GM10248 (cell line): ENCODE measurements around the gene NGB.
"Not testable (repeated sequence)": the region's sequence is repeated elsewhere in the genome, so short reads cannot be mapped to it uniquely, and the experiment has no call there.

Source experiments
- CTCF ChIA-PET: fragments of 300-600 bp; sonication (Branson Sonifier 250); formaldehyde crosslinking; extraction: SDS; loops from one replicate; lab custom pipeline; 2021; ENCODE audit warnings: antibody characterized with exemption; lab: Yijun Ruan, JAX
- POLR2A ChIA-PET: fragments of 350-650 bp; sonication (Branson Sonifier 250); formaldehyde crosslinking; extraction: SDS; loops from one replicate; lab custom pipeline; 2020; ENCODE audit warnings: antibody characterized with exemption; lab: Yijun Ruan, JAX
- DNase-seq: peaks from one replicate; pipeline ENCODE4 v3.0.0; 2012; ENCODE audit errors: extremely low spot score
- TF ChIP-seq, protein P1 (sequence below): IDR thresholded peaks from 2 replicates; pipeline ENCODE4 v1.5.1; 2012; ENCODE audit warnings: mild to moderate bottlenecking, low read depth; ENCODE audit errors: extremely low read depth, missing control alignments, control extremely low read depth

Gene NGB, protein sequence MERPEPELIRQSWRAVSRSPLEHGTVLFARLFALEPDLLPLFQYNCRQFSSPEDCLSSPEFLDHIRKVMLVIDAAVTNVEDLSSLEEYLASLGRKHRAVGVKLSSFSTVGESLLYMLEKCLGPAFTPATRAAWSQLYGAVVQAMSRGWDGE

DNA sequence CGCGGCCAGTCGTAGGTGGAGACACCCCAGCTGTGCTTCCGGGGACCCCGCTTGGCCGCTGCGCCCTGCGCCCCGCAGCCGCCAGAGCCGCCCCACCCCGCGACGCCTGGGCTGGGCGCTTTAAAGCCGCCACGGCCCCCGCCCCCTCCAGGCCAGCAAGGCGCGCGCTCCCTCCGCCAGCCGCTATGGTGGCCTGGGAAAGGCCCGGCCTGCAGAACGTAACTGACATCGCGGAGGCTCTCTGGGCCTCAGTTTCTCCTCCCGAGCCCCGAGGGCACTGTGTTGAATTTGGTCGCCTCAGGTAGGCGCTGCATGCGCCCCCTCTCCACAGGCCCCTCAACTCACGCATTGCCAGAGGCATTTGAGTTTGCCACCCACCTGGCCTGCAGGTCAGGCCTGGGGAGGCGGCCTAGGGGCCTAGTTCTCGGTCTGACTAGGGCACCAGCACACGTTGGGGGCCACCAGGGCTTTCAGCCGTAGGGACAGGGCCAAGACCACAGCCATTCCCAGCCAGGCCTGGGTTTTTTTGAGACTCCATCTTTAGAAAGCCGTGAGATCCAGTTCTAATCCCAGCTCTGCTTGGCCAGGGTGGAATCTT, at the start of gene NGB:
TSS of gene NGB (minus strand) at position 94 of the 598 bp plus-strand sequence. CDS start 269 bp downstream, outside the sequence.
- CTCF ChIA-PET = no interaction called here
- DNase-seq = no peak
- POLR2A ChIA-PET = no interaction called here
- TF ChIP-seq, protein P1, sequence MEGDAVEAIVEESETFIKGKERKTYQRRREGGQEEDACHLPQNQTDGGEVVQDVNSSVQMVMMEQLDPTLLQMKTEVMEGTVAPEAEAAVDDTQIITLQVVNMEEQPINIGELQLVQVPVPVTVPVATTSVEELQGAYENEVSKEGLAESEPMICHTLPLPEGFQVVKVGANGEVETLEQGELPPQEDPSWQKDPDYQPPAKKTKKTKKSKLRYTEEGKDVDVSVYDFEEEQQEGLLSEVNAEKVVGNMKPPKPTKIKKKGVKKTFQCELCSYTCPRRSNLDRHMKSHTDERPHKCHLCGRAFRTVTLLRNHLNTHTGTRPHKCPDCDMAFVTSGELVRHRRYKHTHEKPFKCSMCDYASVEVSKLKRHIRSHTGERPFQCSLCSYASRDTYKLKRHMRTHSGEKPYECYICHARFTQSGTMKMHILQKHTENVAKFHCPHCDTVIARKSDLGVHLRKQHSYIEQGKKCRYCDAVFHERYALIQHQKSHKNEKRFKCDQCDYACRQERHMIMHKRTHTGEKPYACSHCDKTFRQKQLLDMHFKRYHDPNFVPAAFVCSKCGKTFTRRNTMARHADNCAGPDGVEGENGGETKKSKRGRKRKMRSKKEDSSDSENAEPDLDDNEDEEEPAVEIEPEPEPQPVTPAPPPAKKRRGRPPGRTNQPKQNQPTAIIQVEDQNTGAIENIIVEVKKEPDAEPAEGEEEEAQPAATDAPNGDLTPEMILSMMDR = no peak

DNA sequence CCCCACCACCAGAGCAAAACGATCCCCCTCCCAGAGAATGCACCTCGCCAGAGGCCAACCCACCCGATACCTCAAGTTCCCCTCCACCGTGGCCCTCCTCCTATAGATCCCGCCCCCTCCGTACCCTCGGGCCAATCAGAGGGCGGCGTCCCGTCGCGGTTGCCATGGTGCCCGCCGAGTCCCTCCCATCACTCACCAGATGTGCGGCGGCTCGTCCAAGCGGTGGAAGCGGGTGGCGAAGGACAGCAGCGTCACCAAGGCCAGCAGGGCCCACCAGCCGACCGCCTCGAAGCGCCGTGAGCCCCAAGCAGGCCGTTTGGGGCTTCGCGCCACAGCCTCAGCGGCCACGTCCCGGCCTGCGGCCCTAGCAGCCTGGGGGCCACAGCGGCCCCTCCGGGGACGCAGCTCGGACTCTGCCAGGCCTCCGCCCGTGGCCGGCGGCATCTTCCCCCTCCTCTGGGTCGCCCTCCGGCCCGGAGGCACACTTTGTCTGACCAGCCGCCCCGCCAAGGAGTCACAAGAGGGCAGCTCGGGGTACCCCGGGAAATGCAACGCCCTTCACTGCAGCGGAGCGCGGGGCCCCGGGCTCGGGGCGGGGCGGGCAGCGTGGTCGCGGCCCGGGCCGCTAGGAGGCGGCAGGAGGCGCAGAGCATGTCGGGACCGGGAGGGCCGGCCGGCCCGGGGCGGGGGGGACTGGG, 49.4 kb upstream of the NGB start, which contains the start of gene POMT2:
TSS of gene POMT2 (minus strand) at position 646 of the 698 bp plus-strand sequence. CDS start at position 444, 202 bp downstream.
- DNase-seq = peak; percentile 93
- ChIA-PET CTCF (interaction anchor here (0.7 to 2.3 kb wide), 13 partner anchors 8 to 447 kb away, joined by 3 to 12 read pairs (median 4); partner anchors contain the start of genes SAMD15 and TMED8), POLR2A (interaction anchor here (0.6 to 1.5 kb wide), 3 partner anchors 56 to 138 kb away, joined by 3 to 5 read pairs (median 3); partner anchors contain the start of genes AHSA1, SAMD15, TMED8 and VIPAS39)
- TF ChIP-seq, protein P1 = peak; percentile 26

DNA sequence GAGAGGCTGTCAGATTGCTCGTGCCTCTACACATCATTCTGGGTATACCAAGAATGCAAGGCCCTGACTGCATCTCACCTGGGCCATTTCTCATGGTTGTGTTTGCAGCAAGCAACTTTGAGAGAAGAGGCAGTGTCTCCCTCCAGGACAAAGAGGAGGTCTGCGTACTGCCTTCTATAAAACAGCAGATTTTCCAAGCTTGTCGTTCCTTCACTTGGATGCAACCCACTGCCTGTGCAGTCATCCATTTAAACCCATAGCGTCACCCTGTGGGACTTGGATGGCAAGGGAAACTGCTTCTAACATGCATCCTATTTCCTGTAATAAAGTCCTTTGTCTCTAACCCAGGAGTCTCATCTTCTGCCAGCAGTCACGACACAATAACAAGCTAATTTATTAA, 48.4 kb upstream of the NGB start:
- ChIA-PET POLR2A (no interaction called here), CTCF (interaction anchor here (1.5 to 2.3 kb wide), 4 partner anchors 12 to 446 kb away, joined by 5 to 12 read pairs (median 7); no protein-coding TSS in a partner anchor)
- TF ChIP-seq, protein P1 = no peak
- no peak for DNase-seq

DNA sequence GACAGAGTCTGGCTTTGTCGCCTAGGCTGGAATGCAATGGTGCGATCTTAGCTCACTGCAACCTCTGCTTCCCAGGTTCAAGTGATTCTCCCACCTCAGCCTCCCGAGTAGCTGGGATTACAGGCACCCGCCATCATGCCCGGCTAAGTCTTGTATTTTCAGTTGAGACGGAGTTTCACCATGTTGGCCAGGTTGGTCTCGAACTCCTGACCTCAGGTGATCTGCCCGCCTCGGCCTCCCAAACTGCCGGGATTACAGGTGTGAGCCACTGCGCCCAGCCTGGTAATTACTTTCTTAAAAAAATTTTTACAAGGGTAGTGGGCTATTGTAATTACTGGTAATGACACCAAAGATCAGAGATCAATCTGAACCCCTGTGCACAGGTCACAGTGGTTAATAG, 47.8 kb upstream of the NGB start:
- DNase-seq, POLR2A ChIA-PET: not testable (repeated sequence)
- CTCF ChIA-PET = interaction anchor here (1.5 to 2.3 kb wide), 4 partner anchors 11 to 446 kb away, joined by 5 to 12 read pairs (median 7); no protein-coding TSS in a partner anchor

DNA sequence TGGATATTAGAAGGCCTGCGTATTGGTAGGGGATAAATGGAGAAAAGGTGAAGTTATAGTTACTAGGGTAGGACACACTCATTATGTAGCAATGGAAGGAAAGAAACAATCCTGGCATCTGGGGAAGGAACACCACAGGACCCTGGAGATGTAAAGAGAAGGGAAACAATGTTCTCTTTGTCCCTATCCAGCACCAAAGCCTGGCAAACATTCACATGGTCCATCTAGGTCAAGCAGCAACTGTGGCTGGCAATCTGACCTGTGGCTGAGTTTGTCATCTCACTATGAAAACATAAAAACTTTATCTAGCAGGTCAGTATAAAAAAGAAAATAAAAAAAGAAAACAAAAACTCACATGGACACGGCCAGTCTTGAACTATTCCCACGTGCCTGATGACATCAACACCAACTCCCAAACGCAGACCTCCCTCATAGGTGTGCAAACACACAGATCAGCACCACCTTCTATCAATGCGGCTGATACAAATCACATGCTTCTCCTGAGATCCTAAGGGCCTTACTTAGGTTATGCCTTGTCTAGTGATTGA, 47.1 kb upstream of the NGB start:
- POLR2A ChIA-PET = no interaction called here
- TF ChIP-seq, protein P1 = no peak
- CTCF ChIA-PET = interaction anchor here (1.8 kb wide), 1 partner anchor 11 kb away, joined by 6 read pairs; no protein-coding TSS in a partner anchor
- no peak for DNase-seq

DNA sequence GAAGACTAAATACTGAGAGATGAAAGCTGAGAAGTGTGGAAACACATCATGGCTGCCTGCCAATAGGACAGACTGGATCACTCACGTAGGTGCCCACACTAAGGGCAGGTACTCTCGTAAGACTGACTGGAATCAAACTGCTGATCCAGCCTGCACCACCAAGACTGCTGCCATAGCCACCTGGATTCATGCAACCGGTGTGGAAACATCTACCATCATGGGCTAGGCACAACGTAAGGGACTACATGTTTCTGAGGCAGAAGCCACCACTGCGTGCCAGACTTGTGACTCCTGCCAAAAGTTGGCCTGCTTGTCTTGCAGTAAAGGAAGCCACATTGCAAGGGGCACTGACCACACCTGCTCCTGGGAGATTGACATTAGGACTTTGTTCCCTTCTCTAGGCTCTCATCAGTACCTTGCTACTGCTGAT, 45.9 kb upstream of the NGB start:
- ChIA-PET POLR2A (interaction anchor here (0.6 to 0.7 kb wide), 2 partner anchors 141 to 340 kb away, joined by 3 to 12 read pairs; no protein-coding TSS in a partner anchor), CTCF (interaction anchor here (0.8 to 9.6 kb wide), 32 partner anchors 8 to 1530 kb away, joined by 3 to 247 read pairs (median 4); partner anchors contain the start of gene CIPC)
- TF ChIP-seq, protein P1 = no peak
- no peak for DNase-seq
